Smooth muscle cell of the brain vasculature (primary cell): ENCODE measurements around the gene MYO16.

ENCODE experiments used
- DNase-seq: peaks from one replicate; pipeline ENCODE4 v3.0.0-alpha.2; 2012; ENCODE audit warnings: low read depth, low spot score

Gene MYO16

DNA sequence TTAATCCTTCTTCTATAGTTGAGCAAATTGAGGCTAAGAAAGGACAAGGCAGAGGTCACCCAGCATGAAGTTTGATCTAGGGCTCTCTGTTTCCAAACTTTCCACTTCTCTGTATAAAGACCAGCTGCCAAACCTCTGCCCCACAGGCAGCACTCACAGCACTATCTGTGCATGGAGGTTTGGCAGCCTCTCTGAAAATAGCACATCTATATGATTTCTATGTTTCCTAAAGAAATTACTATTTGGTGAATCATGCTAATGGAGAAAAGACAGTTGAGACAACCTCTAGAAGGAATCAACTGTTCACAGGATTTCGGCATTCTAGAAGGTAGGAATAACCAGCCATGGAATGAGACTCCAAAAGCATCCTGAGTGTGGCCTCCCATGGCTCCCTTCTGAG, 602.5 kb downstream of the MYO16 start:
- no peak for DNase-seq

DNA sequence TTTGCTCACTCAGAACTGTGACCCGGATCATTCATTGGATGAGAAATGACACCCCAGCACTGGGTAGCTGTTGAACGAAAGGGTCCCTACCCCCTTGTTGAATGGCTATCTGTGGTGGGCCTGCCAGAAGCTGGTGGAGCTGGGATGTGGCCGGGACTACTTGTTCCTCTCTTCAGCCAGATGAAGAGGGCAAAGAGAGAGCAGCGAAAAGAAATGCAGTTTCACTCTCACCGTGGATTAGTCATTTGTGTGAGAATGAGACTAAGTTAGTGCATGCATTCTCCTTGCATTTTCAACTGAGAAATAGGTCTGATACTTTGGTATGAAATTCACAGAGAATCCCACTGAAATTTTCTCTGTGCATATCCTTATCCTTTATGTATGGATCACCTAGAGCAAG, 603.9 kb downstream of the MYO16 start:
- DNase-seq, result no peak

DNA sequence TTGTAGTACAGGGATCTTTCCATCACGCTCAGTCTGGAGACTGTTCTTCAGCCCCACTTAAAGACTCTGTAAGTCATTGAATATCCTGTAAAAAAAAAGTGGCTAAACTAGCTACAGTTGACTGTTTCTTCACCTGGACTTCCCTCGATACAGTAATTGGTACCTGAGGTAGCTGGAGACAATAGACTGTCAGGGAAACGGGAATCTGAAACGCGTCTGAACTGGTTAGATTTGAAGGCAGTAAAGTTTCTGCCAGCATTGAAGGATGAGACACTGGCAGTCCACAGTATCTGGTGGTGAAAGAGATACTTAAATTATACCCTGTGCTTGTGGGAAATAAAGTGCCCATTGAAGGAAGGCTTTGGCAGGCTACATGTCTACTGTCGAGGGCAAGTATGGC, 606.5 kb downstream of the MYO16 start:
- DNase-seq, result no peak

DNA sequence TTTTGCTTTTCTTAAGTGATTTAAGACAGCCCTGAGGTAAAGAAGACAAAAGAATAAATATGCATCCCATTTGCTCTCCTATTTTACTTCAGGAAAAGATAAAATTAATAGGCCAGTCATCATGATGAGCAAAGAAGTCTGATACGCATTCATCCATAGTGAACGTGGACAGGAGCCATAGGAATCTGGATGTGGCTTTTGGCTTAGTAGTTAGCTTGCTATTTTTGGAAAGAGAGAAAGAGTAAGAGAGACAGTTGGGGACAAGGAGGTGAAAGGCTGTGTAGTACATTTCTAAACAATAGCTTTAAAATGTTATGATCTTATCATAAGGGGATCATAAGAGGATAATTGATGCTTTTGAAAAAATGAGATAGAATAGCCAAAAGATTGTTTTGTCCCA, 611.7 kb downstream of the MYO16 start:
- no peak for DNase-seq

DNA sequence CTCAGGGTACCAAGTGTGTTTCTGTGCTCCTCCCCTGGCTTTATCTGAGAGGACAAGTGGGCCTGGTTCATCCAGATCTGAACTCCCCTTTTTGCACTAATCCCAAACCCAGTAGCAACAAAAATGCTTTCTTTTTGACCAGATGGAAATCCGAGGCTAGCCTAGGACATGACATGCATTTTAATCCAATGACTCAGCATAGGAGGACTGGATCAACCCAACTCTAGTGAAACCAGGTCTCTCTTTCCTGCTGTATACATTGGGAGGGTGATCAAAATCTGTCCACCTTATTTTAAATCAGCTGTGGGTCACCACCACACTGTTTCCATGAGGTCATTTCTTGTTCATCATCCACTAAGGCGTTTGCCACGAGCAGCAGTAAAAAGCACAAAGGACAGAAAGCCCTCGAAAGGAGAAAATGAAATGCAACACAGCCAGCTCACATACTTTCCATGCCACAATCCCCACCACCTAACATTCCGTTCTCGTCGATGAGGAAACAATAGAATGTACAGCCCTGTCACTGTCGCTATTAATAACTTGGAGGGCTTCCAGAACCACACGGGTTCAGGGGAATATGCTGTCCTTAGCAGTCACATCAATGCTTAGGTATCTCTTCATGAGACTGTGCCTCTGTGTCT, 614.0 kb downstream of the MYO16 start:
- DNase-seq, result no peak

DNA sequence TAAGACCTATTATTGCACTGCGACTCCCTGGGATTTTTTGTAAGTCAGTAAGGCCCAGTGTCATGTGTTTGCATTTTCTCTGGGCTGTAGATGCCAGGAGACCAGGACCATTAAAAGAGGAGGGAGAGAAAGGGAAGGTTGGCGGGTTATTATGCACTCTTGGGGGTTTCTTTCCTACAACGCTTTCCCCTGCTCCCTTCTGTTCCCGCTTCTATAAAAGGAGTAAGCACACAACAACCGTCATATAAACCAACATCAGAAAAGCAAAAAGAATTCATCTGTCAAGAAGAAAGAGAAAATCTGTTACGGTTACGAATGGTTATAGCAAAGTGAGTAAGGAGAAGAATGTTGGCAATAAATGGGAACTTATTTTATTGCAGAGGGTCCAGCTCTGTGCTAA, 615.2 kb downstream of the MYO16 start:
- DNase-seq, result no peak

DNA sequence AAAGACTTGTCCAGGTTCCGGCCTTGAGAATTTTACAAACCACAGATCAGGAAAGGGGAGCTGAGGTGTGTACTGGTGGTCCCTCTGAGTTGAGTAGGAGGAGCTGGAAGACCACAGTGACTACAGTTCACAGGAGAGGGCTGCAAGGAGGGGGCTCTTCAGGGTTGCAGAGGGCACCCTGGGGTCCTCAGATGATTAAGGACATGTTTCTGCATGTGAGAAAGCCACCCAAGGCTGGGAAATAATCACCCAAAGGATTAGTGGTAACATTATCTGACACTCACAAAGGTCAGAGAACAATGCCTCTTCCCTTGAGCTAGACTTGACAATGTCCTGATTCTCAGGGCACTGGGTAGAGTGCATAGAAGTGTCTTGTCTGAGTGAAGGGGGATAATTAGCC, 616.6 kb downstream of the MYO16 start:
- DNase-seq, result no peak

DNA sequence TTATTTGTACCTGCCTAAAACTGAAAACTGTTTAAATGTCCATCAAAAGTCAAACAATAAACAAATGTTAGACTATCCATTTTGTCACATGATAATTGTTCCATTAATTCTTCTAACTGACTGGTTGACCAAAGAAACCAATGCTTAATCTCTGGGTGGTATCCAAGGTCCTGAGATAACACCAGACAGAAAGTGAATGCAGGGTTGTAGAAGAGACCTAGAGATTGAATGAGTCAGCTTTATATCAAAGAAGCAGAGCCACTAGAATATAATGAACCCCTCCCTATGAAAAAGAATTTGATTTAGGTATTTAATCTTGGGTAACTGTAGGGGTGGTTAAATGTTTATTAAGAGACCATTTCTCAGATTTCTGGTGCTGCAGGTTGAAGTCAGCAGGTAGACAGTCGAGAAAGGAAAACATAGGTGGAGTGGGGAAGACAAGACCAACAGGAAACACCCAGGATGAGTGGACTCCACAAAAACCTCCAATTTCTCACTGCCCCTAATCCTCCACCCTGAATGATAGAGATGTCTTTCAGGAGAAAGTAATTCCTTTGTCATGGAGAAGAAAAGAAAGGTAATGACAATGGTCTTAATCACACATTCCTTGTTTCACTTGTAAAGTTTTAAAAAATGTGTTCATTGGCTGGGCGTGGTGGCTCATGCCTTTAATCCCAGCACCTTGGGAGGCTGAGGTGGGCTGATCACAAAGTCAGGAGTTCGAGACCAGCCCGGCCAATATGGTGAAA, 620.5 kb downstream of the MYO16 start:
- DNase-seq, result no peak

DNA sequence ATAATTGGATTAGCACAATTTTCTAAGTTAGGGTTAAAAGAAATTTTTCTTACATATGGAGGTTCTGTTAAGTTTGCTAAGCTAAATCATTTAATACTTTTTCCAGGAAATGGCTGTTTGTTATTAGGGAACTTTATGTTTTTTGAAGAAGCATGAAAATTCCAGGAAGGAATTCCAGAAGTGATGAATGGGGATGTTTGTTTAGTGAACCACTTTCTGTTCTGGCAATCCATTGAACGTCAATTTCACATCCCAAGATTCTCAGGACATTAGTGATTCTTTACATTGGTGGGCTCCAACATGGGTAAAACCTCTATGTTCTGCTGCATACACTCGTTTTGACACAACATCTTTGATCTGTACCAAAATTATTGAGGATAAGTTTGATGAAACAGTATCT, 622.5 kb downstream of the MYO16 start:
- no peak for DNase-seq

DNA sequence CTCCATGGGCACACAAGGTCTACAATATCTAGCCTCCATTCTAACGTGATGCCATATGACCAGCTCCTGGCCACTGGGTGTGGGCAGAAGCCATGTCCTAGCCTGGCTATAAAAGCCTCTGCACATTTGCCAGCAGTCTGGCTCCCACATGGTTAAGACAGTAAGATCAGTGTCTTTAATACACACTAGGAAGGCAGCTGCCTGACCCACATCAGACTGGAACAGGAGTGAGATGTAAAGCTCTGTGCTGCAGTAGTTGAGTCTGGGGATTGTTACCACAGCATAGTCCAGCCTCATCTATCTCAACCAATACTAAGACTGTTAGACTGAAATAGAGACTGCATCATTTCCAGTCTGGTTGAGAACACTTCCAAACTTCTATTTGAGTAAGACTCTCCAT, 623.9 kb downstream of the MYO16 start:
- no peak for DNase-seq

DNA sequence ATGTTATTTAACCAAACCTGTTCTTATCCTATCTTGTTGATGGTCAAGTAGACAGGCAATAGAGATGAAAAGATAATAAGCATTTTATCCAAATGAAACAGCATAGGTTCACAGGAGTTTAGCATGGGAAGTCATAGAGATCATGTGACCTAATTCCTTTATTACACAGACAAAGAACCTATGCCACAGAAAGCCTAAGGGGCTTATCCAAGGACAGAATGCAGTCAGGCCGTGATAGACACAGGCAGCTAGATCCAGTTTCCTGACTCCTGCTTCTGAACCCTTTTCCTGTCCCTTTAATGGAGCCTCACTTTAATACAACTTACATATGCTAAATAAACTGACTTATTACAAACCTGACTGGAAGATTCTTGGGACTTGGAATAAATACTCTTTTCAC, 624.9 kb downstream of the MYO16 start:
- DNase-seq, result no peak

DNA sequence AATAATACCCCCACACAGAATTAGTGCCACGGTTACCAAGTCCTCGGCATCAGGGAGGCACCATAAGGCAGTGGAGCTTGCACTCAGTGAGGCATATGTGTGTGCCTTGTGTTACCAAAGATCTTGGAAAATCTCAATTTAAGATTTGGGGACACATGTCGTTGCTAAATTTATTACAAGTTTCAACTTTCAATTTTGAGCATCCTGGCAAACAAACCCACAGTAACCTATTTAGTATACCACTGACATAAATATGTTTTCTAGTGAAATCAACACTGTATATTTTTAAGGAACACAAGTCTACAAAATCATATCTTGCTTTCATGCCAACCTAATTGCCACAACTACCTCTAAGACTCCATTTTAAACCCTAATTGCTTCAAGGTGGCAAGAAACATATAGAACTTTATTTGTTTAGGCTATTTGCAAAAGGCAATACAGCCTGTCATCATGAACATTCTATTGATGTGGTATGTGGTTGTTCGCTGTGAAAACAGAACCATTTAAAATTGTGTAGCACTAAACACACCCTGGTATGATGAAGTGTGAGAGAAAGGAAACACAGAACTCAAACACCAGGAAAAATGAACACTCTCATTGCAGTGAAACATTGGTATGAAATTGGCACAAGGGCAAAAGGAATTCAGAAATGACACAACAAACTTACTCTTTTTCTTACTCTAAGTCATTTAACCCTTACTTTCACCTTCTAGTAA, 625.9 kb downstream of the MYO16 start:
- DNase-seq, result no peak

DNA sequence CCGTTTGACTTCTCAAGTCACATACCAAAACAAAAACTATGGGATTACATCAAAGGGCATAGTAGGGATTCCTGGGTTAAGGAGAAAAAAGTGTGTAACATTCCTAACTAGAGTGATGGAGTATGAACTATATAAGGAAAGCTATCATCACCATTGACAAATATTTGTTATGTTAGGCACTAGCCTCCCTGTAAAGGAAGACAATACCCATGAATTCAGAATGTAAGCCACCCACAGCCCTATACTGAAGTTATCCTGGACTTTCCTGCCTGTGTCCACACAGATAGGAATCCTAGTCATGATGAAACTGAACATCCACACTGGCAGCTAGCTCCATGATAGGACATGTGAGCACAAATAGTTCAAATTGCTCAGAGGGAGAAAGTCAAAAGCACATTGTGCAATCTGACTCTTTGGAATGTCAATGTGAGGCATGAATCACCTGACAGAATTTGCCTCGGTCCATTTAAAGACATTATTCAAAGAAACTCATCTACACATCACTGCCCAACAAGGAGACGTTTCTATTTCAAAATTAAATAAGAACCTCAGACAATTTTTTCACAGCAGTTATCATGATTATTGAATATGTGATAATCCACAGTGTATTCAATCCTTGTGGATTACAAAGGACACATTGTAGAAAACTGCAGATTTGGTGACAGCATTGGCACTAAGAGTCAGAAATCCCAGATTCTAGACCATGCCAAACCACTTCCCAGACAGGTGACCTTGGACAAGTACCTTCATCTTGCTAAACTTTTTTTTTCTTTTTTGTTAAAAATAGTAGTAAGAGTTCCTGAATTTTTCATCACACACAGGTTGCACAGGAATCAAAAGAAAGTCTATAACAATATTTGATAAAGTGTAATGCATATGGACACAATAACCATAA, 627.7 kb downstream of the MYO16 start:
- DNase-seq, result no peak
